ENCODE measurements around the gene GOLGA6L10. TPM values are rescaled to one million over a fixed set of nuclear protein-coding genes. Genes with fewer than 3 reads are reported as not detected.
A peak's percentile ranks its signal among the peaks of the same experiment; 100 is the strongest.
"Not testable (repeated sequence)": the region's sequence is repeated elsewhere in the genome, so short reads cannot be mapped to it uniquely, and the experiment has no call there.

The GOLGA6L10 gene
- total and polyA plus RNA-seq, 9 donors, result 0.19 to 2.5 (median 0.71) TPM

- not testable (repeated sequence) for H3K36me3 ChIP-seq (ENCODE audit: control insufficient read depth, insufficient read depth, low read length); H3K4me1 ChIP-seq (ENCODE audit: control insufficient read depth, insufficient read depth, low read length); H3K27ac ChIP-seq (ENCODE audit: low read length); DNase-seq; H3K27me3 ChIP-seq (ENCODE audit: control insufficient read depth, insufficient read depth, low read length); H3K9me3 ChIP-seq (replicated peaks; ENCODE audit: control insufficient read depth, low read depth, low read length); H3K4me3 ChIP-seq (ENCODE audit: low read length)
- WGBS (ENCODE audit: insufficient coverage), result no CpG with 5 or more reads among the region's 12 CpGs
These were observed 4.9 kb downstream of the GOLGA6L10 start for GRCh38 chr15:82344421-82344820.

- not testable (repeated sequence) for H3K36me3 ChIP-seq (ENCODE audit: control insufficient read depth, insufficient read depth, low read length); H3K27ac ChIP-seq (ENCODE audit: low read length); H3K27me3 ChIP-seq (ENCODE audit: control insufficient read depth, insufficient read depth, low read length); H3K9me3 ChIP-seq (replicated peaks; ENCODE audit: control insufficient read depth, low read depth, low read length); DNase-seq; H3K4me3 ChIP-seq (ENCODE audit: low read length); H3K4me1 ChIP-seq (ENCODE audit: control insufficient read depth, insufficient read depth, low read length)
- WGBS (ENCODE audit: insufficient coverage), result no CpG with 5 or more reads among the region's 5 CpGs
These were observed 5.4 kb downstream of the GOLGA6L10 start for GRCh38 chr15:82343851-82344250.

- H3K27ac ChIP-seq (ENCODE audit: low read length); H3K27me3 ChIP-seq (ENCODE audit: control insufficient read depth, insufficient read depth, low read length); DNase-seq; H3K36me3 ChIP-seq (ENCODE audit: control insufficient read depth, insufficient read depth, low read length); H3K9me3 ChIP-seq (replicated peaks; ENCODE audit: control insufficient read depth, low read depth, low read length); H3K4me1 ChIP-seq (ENCODE audit: control insufficient read depth, insufficient read depth, low read length); H3K4me3 ChIP-seq (ENCODE audit: low read length): not testable (repeated sequence)
- WGBS (ENCODE audit: insufficient coverage), result no CpG with 5 or more reads among the region's 11 CpGs
These were observed 6.5 kb downstream of the GOLGA6L10 start for GRCh38 chr15:82342632-82343374.

- 76% methylated on average over 6 of the region's 8 CpGs for WGBS (ENCODE audit: insufficient coverage)
- not testable (repeated sequence) for H3K4me3 ChIP-seq (ENCODE audit: low read length)
These were observed 10.7 kb downstream of the GOLGA6L10 start for GRCh38 chr15:82338573-82338972.

GRCh38 chr15:82338053-82338452 lies 11.2 kb downstream of the GOLGA6L10 start:
- not testable (repeated sequence) for H3K4me1 ChIP-seq (ENCODE audit: control insufficient read depth, insufficient read depth, low read length); H3K27ac ChIP-seq (ENCODE audit: low read length); H3K9me3 ChIP-seq (replicated peaks; ENCODE audit: control insufficient read depth, low read depth, low read length); DNase-seq; H3K36me3 ChIP-seq (ENCODE audit: control insufficient read depth, insufficient read depth, low read length); H3K27me3 ChIP-seq (ENCODE audit: control insufficient read depth, insufficient read depth, low read length); H3K4me3 ChIP-seq (ENCODE audit: low read length)
- WGBS (ENCODE audit: insufficient coverage), result no CpG with 5 or more reads among the region's 11 CpGs

More at GRCh38 chr15:82338573-82338972, 10.7 kb downstream of the GOLGA6L10 start:
- not testable (repeated sequence) for H3K9me3 ChIP-seq (replicated peaks; ENCODE audit: control insufficient read depth, low read depth, low read length); H3K27me3 ChIP-seq (ENCODE audit: control insufficient read depth, insufficient read depth, low read length); DNase-seq; H3K36me3 ChIP-seq (ENCODE audit: control insufficient read depth, insufficient read depth, low read length); H3K4me1 ChIP-seq (ENCODE audit: control insufficient read depth, insufficient read depth, low read length); H3K27ac ChIP-seq (ENCODE audit: low read length)

- not testable (repeated sequence) for H3K4me1 ChIP-seq (ENCODE audit: control insufficient read depth, insufficient read depth, low read length); H3K4me3 ChIP-seq (ENCODE audit: low read length); DNase-seq; H3K9me3 ChIP-seq (replicated peaks; ENCODE audit: control insufficient read depth, low read depth, low read length); H3K27me3 ChIP-seq (ENCODE audit: control insufficient read depth, insufficient read depth, low read length); H3K27ac ChIP-seq (ENCODE audit: low read length); H3K36me3 ChIP-seq (ENCODE audit: control insufficient read depth, insufficient read depth, low read length)
- 100% methylated on average over 2 of the region's 5 CpGs for WGBS (ENCODE audit: insufficient coverage)
These were observed 12.2 kb downstream of the GOLGA6L10 start for GRCh38 chr15:82337051-82337450.

- not testable (repeated sequence) for DNase-seq; H3K27ac ChIP-seq (ENCODE audit: low read length); H3K36me3 ChIP-seq (ENCODE audit: control insufficient read depth, insufficient read depth, low read length); H3K4me3 ChIP-seq (ENCODE audit: low read length); H3K4me1 ChIP-seq (ENCODE audit: control insufficient read depth, insufficient read depth, low read length); H3K27me3 ChIP-seq (ENCODE audit: control insufficient read depth, insufficient read depth, low read length); H3K9me3 ChIP-seq (replicated peaks; ENCODE audit: control insufficient read depth, low read depth, low read length)
- WGBS (ENCODE audit: insufficient coverage), result no CpG with 5 or more reads among the region's 10 CpGs
These were observed 13.1 kb downstream of the GOLGA6L10 start for GRCh38 chr15:82336180-82336647.

GRCh38 chr15:82335006-82335405 lies 14.3 kb downstream of the GOLGA6L10 start:
- not testable (repeated sequence) for H3K9me3 ChIP-seq (replicated peaks; ENCODE audit: control insufficient read depth, low read depth, low read length); H3K27ac ChIP-seq (ENCODE audit: low read length); H3K36me3 ChIP-seq (ENCODE audit: control insufficient read depth, insufficient read depth, low read length); DNase-seq; H3K4me3 ChIP-seq (ENCODE audit: low read length); H3K27me3 ChIP-seq (ENCODE audit: control insufficient read depth, insufficient read depth, low read length); H3K4me1 ChIP-seq (ENCODE audit: control insufficient read depth, insufficient read depth, low read length)
- 83% methylated on average over 2 of the region's 2 CpGs for WGBS (ENCODE audit: insufficient coverage)

- H3K27me3 ChIP-seq (ENCODE audit: control insufficient read depth, insufficient read depth, low read length); H3K9me3 ChIP-seq (replicated peaks; ENCODE audit: control insufficient read depth, low read depth, low read length); H3K27ac ChIP-seq (ENCODE audit: low read length); H3K36me3 ChIP-seq (ENCODE audit: control insufficient read depth, insufficient read depth, low read length); H3K4me3 ChIP-seq (ENCODE audit: low read length); H3K4me1 ChIP-seq (ENCODE audit: control insufficient read depth, insufficient read depth, low read length); DNase-seq: not testable (repeated sequence)
- no CpG with 5 or more reads among the region's 9 CpGs for WGBS (ENCODE audit: insufficient coverage)
These were observed 14.7 kb downstream of the GOLGA6L10 start for GRCh38 chr15:82334554-82334932.

- H3K27me3 ChIP-seq (ENCODE audit: control insufficient read depth, insufficient read depth, low read length); H3K4me1 ChIP-seq (ENCODE audit: control insufficient read depth, insufficient read depth, low read length); H3K9me3 ChIP-seq (replicated peaks; ENCODE audit: control insufficient read depth, low read depth, low read length); H3K36me3 ChIP-seq (ENCODE audit: control insufficient read depth, insufficient read depth, low read length); DNase-seq; H3K4me3 ChIP-seq (ENCODE audit: low read length): not testable (repeated sequence)
- H3K27ac ChIP-seq (ENCODE audit: low read length), result peak overlapping the region; percentile 47
- WGBS (ENCODE audit: insufficient coverage), result 85% methylated on average over 5 of the region's 43 CpGs
These were observed 15.4 kb downstream of the GOLGA6L10 start for GRCh38 chr15:82333603-82334553.
